GM18861 (cell line): ENCODE data around the gene DMRTB1.

ENCODE experiments used
- ATAC-seq: cut with Tn5 transposase; IDR thresholded peaks from one replicate; pipeline ENCODE4 v1.9.1; 2021; ENCODE audit not compliant: unreplicated experiment

DMRTB1 gene

DNA sequence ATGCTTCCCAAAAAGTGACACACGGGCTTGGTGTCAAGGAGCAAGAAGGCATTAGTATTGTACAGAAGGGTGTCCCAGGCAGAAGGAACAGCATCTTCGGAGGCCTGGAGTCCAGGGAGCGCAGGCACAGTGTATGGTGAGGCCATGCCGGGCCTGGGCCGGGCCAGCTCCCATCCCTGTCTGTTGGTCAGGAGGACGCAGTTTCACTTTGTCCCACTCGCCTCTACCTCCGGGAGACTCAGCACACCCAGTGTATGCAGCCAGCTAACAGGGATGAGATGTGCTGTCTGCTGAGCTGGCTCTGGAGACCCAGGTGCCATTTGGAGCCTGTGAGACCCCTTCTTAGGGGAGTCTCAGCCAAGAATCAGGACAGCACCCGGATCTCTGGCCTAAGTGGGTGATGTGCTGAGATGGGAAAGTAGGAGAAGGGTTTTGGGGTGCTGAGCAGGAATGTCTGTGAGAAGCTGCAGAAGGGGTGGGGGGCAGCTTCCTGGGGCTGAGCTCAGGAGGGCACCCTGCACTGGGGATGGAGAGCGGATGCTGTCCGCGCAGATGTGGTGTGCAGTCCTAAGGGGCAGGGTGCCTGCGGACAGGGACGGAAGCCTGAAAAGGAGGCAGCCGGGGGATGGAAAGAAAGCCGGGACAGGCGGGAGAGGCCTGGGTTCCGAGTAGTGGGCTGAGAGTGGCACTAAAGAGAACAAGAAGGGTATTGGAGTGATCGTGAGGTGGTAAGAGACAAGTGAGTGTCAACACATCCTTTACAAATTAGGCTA lies 25.7 kb downstream of the DMRTB1 start:
- no peak for ATAC-seq

DNA sequence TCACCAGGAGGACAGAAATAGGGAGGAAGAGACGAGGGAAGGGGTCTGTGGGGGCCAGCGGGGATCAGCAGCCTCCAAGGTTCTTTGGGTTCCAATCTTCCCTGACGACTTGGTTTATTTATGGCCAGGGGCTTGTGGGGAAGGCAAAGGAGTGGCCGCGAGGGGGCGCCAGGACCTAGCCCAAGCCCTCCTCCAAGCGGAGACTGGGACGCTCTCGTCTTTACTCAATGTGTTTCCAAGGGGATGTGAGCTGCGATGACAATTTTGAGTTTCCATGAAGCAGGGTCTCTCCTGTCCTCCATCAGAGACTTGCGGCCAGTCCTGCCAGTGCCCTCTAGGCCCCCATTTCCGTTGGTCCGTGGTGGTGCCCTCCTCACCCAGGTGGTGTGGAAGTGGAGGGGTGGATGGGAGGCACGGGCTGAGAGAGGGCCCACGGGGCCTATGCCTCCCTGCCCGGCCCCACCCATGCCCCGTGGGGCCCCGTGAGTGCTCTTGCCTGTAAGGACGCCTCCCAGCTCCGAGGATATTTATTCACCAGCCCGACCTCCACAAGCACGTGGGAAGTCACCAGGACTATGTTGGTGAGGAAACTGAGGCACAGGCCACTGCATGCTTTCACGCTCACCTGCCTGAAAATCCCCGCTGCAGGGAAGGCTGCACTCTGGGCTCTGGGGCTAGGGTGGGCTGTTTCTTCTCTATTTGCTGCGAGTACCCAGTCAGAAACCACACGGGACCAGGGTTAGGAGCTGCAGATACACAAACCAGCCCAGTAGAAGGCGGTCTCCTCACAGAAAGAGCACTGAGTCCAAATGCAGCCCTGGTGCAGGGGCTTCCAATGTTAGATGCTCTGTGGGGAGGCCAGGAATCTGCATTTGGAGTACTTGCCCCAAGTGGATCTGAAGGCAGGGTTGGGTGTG lies 26.5 kb downstream of the DMRTB1 start:
- no peak for ATAC-seq

DNA sequence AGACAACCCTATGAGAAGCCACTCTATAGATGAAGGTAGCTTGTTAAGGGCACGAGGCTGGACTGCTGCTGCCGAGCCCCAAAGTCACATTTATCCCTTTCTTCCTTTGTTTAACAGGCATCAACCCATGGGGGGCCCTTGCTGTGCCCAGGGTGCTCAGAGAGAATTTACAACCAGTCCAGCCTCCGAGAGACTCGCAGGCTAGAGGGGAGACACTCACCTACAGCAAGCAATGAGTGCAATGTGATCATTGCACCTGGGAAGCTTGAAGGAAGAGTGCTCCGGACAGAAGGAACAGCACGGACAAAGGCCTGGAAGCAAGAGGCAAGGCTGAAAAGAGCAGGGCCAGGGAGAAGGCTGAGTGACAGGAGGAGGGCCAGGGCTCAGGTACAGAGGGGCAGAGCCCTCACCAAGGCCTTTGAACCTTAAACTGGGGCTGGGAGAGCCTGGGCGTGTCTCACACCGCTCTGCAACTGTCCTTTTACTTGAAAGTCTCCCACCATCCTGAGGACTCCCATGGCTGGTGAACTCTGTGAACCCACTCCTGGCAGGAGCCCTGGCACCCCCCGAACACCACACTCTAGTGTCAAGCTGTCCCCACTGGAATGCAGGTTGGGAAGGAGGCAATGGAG lies 27.3 kb downstream of the DMRTB1 start:
- no peak for ATAC-seq

DNA sequence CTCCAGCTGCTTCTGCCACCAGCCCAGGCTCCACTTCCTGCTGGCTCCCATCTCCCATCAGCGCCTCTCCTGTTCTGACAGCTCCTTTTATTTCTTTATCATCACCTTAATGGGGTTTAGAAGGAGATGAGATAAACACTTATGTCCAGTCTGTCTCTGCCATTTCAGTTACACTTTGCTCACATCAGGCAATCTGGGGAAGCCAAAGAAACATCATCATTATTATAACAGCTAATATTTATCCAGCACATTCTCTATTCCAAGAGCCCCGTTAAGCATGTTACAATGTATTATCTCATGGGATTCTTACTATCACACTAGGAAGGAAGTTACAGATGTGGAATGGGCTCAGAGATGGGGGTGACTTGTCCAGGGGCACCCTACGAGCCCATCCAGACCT lies 31.2 kb downstream of the DMRTB1 start:
- ATAC-seq = no peak

DNA sequence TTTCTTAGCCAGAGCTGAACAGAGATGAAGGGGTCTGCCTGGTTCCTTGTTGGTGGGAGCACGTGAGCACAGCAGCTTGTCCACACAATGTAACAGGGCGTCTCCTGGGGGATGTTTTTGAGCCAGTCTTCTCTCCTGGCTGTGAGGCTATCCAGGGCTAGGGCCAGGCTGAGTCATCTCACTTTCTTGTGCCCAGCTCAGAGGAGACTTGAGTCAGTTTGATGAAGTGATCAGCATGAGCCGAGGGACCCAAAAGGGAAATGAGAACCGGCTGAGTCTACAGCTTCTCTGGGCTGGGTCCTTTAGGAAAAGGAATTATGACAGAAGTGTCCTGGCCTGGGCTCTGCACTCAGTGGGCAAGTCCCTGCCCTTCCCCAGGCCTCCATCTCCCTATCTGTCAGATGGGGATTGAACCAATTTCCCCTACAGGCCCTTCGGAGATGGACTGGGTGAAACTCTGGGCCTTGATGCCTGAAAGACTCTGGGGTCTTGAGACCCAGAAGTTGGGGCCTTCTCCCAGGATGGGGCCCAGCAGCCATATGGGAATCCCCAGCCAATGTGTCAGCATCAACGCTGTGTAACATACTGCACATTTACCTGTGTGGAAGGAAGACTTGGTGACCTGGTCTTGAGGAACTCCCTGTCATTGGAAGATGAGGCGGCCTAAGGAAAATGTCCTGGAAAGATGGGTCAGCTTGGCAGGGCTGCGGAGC lies 36.6 kb downstream of the DMRTB1 start:
- ATAC-seq = no peak

DNA sequence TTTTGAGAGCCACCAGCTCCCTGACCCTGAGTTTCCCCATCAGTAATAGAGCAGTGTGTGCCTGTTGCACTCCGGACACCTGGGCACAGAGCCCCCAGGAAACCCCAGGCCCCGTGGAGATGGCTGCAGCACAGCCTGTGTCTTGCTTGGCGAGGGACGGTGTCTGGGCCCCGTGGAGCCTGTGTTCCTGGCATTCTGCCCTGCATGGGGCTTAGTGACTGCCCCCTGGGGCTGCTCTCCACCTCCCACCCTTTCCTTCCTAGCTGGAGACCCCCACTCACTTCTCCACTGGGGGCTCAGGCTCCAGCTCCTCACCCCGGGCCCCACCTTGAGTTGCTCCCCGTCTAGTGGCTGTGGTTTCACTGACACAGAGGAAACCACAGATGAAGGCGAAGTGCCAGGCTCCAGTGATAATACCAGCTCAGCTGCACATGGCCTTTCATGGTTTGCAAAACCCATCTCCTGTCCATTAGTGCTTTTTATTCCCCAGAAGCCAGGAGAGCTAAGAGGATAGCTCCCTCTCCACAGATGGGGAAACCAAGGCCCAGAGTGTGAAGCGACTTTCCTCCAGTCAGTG lies 39.4 kb downstream of the DMRTB1 start:
- ATAC-seq = no peak

DNA sequence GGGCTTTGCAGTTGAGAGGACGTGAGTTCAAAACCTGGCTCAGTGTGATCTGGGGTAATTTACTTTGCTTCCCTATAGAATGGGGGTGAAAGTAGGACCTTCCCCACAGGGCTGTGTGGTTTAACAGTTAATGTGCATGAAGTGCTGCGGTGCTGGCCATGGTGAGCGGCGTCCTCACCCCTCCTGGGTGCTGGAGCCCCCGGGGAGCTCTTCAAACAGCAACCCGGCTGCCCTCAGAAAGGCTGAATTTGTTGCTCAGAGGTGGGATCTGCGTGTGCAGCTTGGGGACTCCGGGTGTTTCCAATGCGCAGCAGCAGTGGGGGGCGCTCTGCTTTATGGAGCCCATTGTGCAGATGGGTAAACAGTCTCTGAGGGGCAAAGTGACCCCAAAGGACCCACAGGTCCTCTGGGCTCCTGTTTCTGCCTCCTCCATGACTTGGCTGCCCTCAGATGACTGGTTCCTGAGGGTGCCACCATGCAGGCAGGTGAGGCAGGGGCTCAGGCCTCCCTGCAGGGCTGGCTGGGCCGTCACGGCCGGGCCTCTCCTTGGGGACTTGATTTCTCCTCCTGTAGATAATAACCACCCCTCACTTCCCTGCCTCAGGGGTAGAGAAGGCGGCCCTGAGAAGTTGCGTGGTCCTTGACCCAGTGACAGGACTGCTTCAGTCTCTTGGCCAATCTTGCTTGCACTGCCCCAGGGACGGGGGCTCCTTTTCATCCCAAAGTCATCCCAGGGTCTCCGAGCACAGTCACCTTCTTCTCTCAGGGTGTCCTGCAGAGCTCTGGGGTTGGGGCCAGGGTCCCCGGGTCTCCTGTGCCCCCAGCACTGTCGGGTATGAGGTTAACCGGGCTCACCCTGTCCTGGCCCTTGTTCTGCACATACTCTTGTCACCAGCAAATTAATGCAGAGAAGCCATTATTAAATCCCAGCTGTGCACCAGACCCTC lies 40.3 kb downstream of the DMRTB1 start:
- ATAC-seq = no peak

DNA sequence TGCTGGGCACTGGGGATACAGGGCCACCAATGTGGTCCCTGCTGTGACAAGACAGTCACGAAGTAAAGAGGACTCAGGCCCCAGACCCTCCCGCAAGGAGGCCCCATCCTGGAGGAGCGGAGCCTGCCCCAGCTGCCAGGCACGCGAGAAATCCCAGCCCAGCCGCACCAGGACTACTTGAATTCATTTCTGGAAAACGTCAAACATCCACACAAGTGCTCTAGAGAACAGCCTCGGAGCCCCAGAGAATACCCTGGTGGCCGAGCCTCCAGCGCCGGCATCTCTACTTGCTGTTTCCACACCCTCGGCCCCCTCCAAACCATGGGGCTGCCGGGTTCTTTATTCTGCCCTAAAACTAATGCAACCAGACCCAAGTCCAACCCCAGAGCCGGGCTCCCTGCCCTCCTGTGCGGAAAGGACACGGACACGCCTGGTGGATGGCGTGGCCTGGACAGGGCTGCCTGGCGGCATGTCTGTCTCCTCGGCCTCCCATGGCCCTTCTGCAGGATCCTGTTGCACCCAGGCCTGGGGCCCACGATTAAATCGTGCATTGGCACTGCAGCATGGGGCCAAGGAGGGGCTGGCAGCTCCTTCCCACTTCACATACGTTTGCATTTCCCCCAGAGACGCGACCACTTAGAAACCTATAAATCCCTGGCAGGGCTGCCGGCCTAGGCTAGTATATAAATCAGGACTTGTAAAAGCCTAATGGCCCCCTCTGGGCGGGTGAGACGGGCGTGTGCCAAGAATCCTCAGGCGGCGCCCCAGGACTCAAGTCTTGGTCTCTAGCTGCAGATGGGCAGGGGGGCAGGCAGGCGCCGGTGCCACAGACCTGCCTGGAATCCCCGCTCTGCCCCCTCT lies 41.2 kb downstream of the DMRTB1 start:
- ATAC-seq = no peak

DNA sequence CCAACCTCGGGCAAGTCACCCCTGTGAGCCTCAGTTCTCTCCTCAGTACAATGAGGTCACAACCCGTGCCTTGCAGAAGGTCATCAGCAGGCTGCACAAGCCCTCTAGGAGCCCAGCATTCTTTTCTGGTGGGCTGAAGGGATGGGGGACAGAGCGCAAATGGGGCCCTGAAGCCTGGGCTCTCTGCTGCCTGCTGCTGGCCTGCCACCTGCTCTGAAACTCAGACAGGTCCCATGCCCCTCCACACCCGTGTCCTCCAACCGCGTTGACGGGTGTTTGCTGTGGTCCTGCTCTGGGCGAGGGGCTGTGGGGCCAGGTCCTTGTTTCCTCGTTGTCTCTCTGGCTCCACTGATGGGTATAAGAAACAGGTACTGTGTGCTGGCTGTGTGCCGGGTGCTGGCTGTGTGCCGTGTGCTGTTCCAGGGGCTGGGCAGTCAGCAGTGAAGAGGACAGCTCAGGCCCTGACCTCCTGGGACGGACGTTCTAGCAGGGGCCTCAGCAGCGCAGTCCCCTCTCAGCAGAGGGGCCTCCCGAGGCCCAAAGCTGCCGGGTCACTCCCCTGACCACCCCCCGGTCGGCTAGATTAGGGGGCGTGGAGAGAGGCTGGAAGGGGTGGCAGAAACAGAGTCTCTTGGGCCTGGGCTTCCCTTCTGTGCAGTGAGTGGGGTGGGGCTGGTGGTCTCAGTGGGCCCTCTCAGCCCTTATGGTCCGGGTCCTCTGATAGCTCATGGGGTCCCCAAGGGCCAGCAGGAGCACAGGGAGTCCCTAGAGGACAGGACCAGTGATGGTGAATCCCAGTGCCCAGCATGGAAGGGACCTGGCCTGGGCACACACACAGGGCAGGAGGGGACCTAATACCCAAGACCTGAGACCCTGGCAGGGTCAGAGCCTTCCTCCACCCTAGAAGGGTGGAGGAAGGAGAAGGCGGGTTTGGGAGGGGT lies 42.1 kb downstream of the DMRTB1 start:
- ATAC-seq = no peak

DNA sequence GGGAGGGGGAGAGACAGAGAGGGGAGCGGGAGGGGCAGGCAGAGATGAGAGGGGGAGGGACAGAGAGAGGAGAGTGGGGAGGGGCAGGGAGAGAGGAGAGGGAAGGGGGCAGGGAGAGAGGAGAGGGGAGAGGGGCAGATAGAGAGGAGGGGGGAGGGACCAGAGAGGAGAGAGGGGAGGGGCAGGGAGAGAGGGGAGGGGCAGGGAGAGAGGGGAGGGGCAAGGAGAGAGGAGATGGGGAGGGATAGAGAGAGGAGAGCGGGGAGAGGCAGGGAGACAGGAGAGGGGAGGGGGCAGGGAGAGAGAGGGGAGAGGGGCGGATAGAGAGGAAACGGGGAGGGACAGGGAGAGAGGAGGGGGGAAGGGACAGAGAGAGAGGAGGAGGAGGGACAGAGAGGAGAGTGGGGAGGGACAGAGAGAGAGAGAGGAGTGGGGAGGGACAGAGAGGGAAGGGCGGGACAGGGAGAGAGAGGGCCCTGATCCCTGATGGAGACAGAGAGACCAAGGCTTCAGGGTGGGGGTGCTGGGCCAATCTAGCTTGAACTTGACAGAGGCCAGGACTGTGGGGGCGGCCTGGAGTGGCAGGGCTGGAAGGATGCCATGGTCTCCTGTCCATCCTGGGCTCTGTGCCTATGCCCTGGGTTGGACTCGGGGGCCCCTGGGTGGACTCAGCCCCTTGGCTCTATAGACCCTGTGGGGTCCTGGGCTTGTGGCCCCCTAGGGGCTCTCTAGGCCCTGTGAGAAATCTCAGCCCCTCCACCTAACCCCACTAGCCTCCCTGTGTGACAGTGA lies 43.6 kb downstream of the DMRTB1 start:
- no peak for ATAC-seq

DNA sequence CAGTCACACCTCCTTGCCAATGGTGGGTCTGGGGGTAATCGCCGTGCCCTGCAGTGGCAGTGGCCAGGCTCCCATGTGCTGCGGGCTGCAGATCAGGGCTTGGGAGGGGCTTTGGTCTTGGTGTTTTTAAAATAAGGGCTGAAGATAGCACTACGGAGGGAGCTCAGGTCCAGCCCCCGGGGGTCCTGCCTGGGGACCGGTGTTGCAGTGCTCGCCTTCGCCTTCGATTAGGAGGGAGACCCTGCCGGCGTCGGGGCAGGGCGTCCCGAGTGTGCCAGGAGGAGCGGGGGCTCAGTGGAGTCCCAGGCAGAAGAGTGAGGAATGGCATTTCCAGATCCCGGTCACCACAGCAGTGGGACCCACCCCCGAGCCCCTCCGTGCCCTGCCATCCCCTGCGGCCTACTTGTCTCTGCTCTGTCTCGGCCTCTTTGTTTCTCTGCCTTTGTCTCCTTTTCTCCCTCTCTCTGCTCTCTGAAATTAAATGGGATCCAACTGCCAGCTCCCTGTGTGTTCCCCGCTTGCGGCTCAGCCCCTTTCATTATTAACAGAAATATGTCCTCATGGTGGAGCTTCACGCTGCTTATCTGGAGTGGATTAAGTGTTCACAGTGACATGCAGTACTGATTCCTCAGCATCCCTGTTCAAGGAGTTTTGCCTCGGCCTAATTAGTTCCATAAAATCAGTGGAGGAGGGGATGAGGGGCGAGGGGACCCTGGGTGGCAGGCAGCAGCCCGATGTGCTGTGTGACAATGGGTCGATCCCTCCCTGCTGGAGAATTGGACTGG lies 44.4 kb downstream of the DMRTB1 start:
- no peak for ATAC-seq

DNA sequence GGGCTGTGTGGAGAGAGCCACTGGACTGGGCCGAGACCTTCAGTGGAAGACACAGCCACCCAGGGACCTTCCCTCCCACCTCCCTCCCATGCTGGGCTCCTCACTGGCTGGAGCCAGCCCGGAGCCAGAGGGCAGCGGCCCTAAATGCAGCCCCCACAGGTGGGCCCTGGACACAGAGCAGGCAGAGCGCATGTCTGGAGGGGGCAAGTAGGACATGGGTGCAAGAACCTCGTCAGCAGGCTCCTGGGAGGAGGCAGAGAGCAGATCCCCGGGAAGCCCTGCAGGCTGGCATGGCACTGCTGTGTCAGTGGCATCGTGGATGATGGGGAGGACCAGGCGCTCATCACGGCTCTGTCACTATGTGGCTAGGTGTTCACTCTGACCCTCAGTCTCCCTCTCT lies 45.7 kb downstream of the DMRTB1 start:
- no peak for ATAC-seq

DNA sequence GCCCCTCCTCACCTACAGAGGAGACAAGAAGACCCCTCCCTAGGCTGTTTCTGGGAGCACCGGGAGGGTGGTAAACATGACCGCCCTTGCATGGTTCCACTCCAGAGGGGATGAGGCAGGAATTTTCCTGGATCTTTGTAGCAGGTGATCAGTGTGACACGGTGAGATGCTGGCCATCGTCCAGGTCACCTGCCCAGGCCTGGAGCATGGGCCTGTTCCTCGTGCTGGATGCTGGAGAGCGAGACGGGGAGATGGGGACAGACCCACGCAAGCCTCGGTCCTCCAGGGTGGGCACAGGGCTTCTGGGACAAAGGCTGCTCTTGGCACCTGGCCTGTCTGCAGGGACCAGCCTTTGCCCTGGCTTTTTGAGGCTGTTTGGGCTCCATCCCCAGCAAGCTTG lies 46.2 kb downstream of the DMRTB1 start:
- ATAC-seq = no peak

DNA sequence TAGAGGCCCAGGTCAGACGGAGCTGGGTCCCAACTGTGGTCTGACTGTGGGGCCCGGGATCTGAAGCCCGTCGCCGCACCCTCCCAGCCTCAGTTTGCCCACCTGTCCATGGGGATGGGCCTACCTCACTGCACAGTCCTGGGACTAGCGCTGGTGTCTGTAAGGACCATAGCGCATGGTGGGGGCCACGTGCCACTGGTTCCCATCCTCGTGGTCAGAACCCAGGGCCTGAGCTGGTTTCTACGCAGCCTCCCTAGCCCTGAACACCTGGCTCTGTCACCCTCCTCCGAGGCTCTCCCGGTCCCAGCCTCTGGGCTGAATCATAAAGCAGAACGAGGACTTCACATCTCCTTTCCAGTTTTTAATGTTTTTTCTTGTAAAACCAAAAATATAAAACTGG lies 46.7 kb downstream of the DMRTB1 start:
- ATAC-seq = no peak

DNA sequence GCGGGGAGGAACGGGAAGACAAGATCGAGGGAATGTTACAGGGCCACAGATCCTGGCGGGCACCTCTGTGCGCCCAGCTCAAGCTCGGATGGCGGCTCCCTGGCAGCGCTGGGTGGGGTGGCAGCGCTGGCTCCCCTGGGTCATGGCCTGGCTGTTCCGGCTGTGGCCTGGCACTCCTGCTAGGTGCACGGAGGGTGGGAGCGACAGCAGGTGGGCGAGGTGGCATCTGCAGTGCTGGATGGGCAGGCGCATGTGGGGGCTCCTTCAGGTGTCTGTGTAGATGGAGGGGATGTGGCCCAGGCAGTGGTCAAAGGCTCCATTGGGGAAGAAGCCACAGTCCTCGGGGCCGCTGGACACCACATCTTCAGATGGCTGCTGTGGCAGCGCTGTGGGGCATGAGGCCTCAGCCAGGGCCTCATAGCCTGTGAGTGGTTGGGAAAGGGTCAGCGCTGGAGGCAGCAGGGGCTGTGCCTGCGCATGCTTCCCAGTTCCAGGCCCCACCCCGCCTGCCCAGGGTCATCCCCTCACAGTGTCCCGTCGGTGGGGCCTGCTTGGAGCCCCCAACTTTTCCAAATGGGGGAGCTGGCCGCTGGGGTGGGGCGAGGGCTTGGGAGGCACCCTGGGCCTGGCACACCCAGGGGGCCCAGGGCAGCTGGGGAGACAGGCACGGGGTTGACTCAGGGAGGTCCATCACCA lies 47.3 kb downstream of the DMRTB1 start:
- ATAC-seq = no peak
